Neutrophil (primary cell): ENCODE measurements around the gene DRC7.

Experiments used
- H3K27ac ChIP-seq: fragments of 200-600 bp; sonication (generic); 2 replicates; pipeline ENCODE4 v1.5.1; 2016; ENCODE audit warnings: mild to moderate bottlenecking, moderate library complexity
- H3K27me3 ChIP-seq: fragments of 200-600 bp; sonication (generic); 2 replicates; pipeline ENCODE4 v1.6.0; 2016; ENCODE audit warnings: mild to moderate bottlenecking
- H3K36me3 ChIP-seq: fragments of 200-600 bp; sonication (generic); 2 replicates; pipeline ENCODE4 v1.5.1; 2017
- H3K4me1 ChIP-seq, 2 experiments: fragments of 200-600 bp in 1 of 2; sonication (generic) in 1 of 2; 1 replicate in 1 of 2; 2 replicates in 1 of 2; pipeline versions ENCODE4 v1.5.1 to v1.6.1; 2013 to 2016; ENCODE audit warnings: low read depth in 1 of 2, low read length in 1 of 2, mild to moderate bottlenecking in 1 of 2, moderate library complexity in 1 of 2; ENCODE audit not compliant: control insufficient read depth in 1 of 2, insufficient read depth in 1 of 2
- H3K4me3 ChIP-seq, 2 experiments: fragments of 200-600 bp in 1 of 2; sonication (generic) in 1 of 2; 1 replicate in 1 of 2; 2 replicates in 1 of 2; pipeline ENCODE4 v1.5.1; 2013 to 2016; ENCODE audit warnings: low read depth in 1 of 2, low read length in 1 of 2, mild to moderate bottlenecking in 1 of 2, moderate library complexity in 1 of 2
- H3K9me3 ChIP-seq: fragments of 200-600 bp; sonication (generic); 2 replicates; pipeline ENCODE4 v1.5.1; 2016
- CTCF ChIP-seq: fragments of 200-600 bp; sonication (generic); IDR thresholded peaks from 2 replicates; pipeline ENCODE4 v1.5.1; 2016; ENCODE audit warnings: antibody characterized with exemption

DRC7 gene

GRCh38 chr16:57695680-57696069 is 1.1 kb downstream of the DRC7 start:
- peaks cover 48 to 50% of the 10 kb centered on the region in 2 experiments for H3K4me1 ChIP-seq
- TF ChIP-seq CTCF: no peak
- peak overlapping the region; percentile 96 for H3K27ac ChIP-seq
- no peaks in the 10 kb centered on the region for H3K36me3 ChIP-seq
- H3K4me3 ChIP-seq: peak overlapping the region; percentile 50 to 56
- no peaks in the 10 kb centered on the region for H3K27me3 ChIP-seq
- no peaks in the 10 kb centered on the region for H3K9me3 ChIP-seq

DNA sequence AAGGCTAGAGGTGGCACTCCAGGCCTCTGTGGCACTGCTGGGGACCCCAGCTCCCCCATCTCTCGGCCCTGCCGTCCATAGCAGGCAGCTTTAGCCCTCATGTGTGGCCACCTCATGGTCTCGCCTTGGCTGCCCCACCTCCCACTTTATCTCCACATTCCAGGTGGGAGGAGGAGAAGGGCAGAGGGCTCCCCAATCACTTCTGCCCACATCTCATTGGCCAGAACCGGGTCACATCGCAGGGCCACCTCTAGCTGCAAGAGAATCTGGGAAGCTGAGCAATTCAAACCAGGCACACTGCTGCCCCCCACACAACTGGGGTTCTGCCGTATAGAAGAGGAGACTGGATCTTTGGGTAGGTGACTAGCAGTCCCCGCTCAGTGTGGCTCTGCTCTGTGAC is 1.6 kb downstream of the DRC7 start:
- Histone ChIP-seq H3K4me3 (no peak overlapping the region), H3K27ac (peak overlapping the region; percentile 96), H3K9me3 (no peaks in the 10 kb centered on the region), H3K4me1 (peaks cover 42 to 44% of the 10 kb centered on the region in 2 experiments), H3K27me3 (no peaks in the 10 kb centered on the region), H3K36me3 (no peaks in the 10 kb centered on the region)
- no peak for TF ChIP-seq CTCF

GRCh38 chr16:57697896-57698537 is 3.4 kb downstream of the DRC7 start:
- no peak overlapping the region for H3K27ac ChIP-seq
- H3K4me3 ChIP-seq: no peak overlapping the region
- H3K36me3 ChIP-seq: no peaks in the 10 kb centered on the region
- H3K27me3 ChIP-seq: no peaks in the 10 kb centered on the region
- TF ChIP-seq CTCF: no peak
- H3K4me1 ChIP-seq: peaks cover 26% of the 10 kb centered on the region in 2 experiments
- H3K9me3 ChIP-seq: no peaks in the 10 kb centered on the region

DNA sequence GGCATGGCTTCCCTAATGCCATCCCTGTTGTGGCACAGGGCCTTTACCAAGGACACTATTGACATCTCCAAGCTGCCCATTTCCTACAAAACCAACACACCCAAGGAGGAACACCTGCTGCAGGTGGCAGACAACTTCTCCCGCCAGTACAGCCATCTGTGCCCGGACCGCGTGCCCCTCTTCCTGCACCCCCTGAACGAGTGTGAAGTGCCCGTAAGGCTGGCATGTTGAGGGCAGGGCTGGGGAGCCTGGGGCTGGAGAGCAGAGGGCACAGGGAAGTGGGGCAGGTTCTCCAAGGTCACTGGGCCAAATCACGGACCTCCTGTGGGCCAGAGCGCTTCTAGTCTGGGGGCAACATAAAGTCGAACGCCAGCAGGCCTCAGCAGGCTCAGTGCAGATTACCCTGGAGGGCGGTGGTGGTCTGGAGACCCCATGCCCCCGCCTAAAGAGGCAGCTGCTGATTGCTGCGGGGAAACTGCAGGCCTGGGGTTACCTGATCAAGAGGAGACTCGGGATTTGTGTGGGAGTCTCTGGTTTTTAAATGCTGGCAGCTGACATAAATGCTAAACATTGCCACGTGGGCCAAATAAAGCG is 4.3 kb downstream of the DRC7 start:
- Histone ChIP-seq H3K27me3 (no peaks in the 10 kb centered on the region), H3K4me3 (no peak overlapping the region), H3K9me3 (no peaks in the 10 kb centered on the region), H3K36me3 (no peaks in the 10 kb centered on the region), H3K4me1 (peaks cover 21 to 25% of the 10 kb centered on the region in 2 experiments), H3K27ac (no peak overlapping the region)
- no peak for TF ChIP-seq CTCF

- Histone ChIP-seq H3K27ac (no peak overlapping the region), H3K4me1 (peaks cover 16 to 19% of the 10 kb centered on the region in 2 experiments), H3K27me3 (no peaks in the 10 kb centered on the region), H3K4me3 (no peak overlapping the region), H3K9me3 (no peaks in the 10 kb centered on the region), H3K36me3 (no peaks in the 10 kb centered on the region)
- no peak for TF ChIP-seq CTCF
Measured at GRCh38 chr16:57699481-57699880, 4.9 kb downstream of the DRC7 start.
